Measurements from ENCODE around the gene OSBPL7. TPM values are rescaled to one million over a fixed set of nuclear protein-coding genes. Genes with fewer than 3 reads are reported as not detected.

The OSBPL7 gene
- total and polyA plus RNA-seq, 2 of the 13 experiments (the other 11 are each of a cell fraction or from before 2014, with no cell fraction given): 4.7 to 6.6 TPM

DNA sequence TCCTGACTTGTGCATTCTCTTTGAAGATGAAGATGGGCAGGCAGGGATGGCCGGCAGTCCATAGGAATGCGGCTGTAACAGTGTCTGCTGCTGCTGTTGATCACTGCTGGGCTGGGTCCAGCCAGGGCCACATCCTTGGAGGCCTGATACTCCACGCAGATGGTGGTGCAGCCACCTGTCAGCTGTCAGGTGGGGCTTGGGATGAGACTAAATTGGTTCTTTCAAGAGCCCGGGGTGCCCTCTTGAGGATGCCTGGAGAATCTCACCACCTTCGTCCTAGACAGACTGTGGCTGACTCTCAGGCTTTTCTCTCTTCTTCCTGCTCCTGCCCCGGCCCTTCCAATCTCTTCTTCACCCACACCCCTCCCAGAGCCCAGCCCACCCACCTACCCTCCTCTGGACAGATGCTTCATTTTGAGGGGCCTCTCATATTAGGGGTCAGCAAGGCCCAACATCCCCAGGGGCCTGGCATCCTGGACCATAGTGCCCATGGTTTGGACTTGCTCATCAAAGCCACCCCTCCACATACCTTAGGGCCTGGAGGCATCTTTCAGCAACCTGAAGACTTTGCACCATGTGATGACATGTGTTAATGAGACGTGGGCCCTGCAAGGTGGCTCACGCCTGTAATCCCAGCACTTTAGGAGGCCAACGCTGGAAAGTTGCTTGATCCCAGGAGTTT is 19.1 kb downstream of the OSBPL7 start:
- peaks cover 4 to 16% of the 10 kb centered on the region in 2 experiments; a peak in 3 of 5 replicates for H3K27me3 ChIP-seq (ENCODE audit: control insufficient read depth in 1 of 2, insufficient read depth in 2 of 2, low read length in 2 of 2)
- intact Hi-C loops (cut with micrococcal nuclease; ENCODE audit: unreplicated experiment): loop anchor here (1.0 kb wide), 1 partner anchor 26 kb away; no protein-coding TSS in a partner anchor

More for the DNA sequence above, 19.1 kb downstream of the OSBPL7 start:
- ChIA-PET POLR2A (no interaction called here), CTCF (ENCODE audit: low intra/inter-chr PET ratio, low total read pairs) (interaction anchor here (1.3 to 2.2 kb wide), 2 partner anchors 26 to 138 kb away, joined by 4 to 15 read pairs; no protein-coding TSS in a partner anchor)
- no peak overlapping the region for H3K4me2 ChIP-seq (ENCODE audit: low read depth, low read length)
- no peak overlapping the region for H2AFZ ChIP-seq (ENCODE audit: low read length)
- no peaks in the 10 kb centered on the region; a peak in 1 of 5 replicates for H3K36me3 ChIP-seq (replicated peaks in 1 of 2; ENCODE audit: control insufficient read depth in 1 of 2, insufficient read depth in 2 of 2, low read length in 2 of 2)
- peak; percentile 85 for FAIRE-seq
- no peak overlapping the region for H3K4me3 ChIP-seq (replicated peaks in 1 of 3; ENCODE audit: insufficient read depth in 1 of 3, low read depth in 2 of 3, low read length in 3 of 3)
- H4K20me1 ChIP-seq (ENCODE audit: insufficient read depth, low read length): peaks cover 4% of the 10 kb centered on the region; the same call in 1 of the 2 replicates
- TF ChIP-seq STAG1 (CRISPR knock-in tag; IDR thresholded peaks at IDR 0.05): peak; percentile 77
- TF ChIP-seq, protein P1, sequence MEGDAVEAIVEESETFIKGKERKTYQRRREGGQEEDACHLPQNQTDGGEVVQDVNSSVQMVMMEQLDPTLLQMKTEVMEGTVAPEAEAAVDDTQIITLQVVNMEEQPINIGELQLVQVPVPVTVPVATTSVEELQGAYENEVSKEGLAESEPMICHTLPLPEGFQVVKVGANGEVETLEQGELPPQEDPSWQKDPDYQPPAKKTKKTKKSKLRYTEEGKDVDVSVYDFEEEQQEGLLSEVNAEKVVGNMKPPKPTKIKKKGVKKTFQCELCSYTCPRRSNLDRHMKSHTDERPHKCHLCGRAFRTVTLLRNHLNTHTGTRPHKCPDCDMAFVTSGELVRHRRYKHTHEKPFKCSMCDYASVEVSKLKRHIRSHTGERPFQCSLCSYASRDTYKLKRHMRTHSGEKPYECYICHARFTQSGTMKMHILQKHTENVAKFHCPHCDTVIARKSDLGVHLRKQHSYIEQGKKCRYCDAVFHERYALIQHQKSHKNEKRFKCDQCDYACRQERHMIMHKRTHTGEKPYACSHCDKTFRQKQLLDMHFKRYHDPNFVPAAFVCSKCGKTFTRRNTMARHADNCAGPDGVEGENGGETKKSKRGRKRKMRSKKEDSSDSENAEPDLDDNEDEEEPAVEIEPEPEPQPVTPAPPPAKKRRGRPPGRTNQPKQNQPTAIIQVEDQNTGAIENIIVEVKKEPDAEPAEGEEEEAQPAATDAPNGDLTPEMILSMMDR (CRISPR knock-in tag; IDR thresholded peaks at IDR 0.05): peak; percentile 80
- TF ChIP-seq, protein P2, sequence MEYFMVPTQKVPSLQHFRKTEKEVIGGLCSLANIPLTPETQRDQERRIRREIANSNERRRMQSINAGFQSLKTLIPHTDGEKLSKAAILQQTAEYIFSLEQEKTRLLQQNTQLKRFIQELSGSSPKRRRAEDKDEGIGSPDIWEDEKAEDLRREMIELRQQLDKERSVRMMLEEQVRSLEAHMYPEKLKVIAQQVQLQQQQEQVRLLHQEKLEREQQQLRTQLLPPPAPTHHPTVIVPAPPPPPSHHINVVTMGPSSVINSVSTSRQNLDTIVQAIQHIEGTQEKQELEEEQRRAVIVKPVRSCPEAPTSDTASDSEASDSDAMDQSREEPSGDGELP (IDR thresholded peaks at IDR 0.05; ENCODE audit: borderline replicate concordance, low read depth): peak; percentile 60; the same call in 1 of the 2 replicates
- TF ChIP-seq PHF20 (CRISPR knock-in tag; IDR thresholded peaks at IDR 0.05): no peak
- peak; percentile 26; the same call in 1 of the 2 replicates for TF ChIP-seq SMC3 (IDR thresholded peaks at IDR 0.05; ENCODE audit: low read length)
- 0 out of 2 replicates have a peak, but pooled peaks have one; percentile 14 for TF ChIP-seq SALL1 (CRISPR knock-in tag; IDR thresholded peaks at IDR 0.05)
- peak; percentile 77 for TF ChIP-seq RAD21 (CRISPR knock-in tag; IDR thresholded peaks at IDR 0.05)
- TF ChIP-seq, protein P3, sequence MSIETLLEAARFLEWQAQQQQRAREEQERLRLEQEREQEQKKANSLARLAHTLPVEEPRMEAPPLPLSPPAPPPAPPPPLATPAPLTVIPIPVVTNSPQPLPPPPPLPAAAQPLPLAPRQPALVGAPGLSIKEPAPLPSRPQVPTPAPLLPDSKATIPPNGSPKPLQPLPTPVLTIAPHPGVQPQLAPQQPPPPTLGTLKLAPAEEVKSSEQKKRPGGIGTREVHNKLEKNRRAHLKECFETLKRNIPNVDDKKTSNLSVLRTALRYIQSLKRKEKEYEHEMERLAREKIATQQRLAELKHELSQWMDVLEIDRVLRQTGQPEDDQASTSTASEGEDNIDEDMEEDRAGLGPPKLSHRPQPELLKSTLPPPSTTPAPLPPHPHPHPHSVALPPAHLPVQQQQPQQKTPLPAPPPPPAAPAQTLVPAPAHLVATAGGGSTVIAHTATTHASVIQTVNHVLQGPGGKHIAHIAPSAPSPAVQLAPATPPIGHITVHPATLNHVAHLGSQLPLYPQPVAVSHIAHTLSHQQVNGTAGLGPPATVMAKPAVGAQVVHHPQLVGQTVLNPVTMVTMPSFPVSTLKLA (IDR thresholded peaks at IDR 0.05): no peak
- TF ChIP-seq ZNF138 (CRISPR knock-in tag; IDR thresholded peaks at IDR 0.05; ENCODE audit: low read depth): no peak
- TF ChIP-seq BRD4 (CRISPR knock-in tag; IDR thresholded peaks at IDR 0.05): no peak
- peak; percentile 56; the same call in 1 of the 2 replicates for TF ChIP-seq MEIS1 (CRISPR knock-in tag; IDR thresholded peaks at IDR 0.05; ENCODE audit: borderline replicate concordance)
- H3K9ac ChIP-seq (ENCODE audit: insufficient read depth, low read depth, low read length): no peak overlapping the region
- no peak overlapping the region for H3K27ac ChIP-seq (ENCODE audit: extremely low read length, insufficient read depth, low read length)
- H3K9me3 ChIP-seq (ENCODE audit: low read length): no peaks in the 10 kb centered on the region
- no peaks in the 10 kb centered on the region for H3K79me2 ChIP-seq (ENCODE audit: insufficient read depth, low read length)
- no peaks in the 10 kb centered on the region for H3K4me1 ChIP-seq (ENCODE audit: insufficient read depth, low read length)
- peak; percentile 67 for DNase-seq (ENCODE audit: low spot score)
- peak; percentile 93 for ATAC-seq
- 7% methylated on average over 7 of the region's 9 CpGs for WGBS (ENCODE audit: low lambda C conversion rate)
- no TSS peak for BruUV-seq (replicated peaks)
- in situ Hi-C loops (cut with HindIII; ENCODE audit: extremely low pct_ligation_motif_present, low pct_unique_long_range_greater_than_20kb): no loop called here

Data from HepG2 (cell line).